ENCODE data around the gene MARCHF10.

Gene MARCHF10

GRCh38 chr17:62676952-62677596, 131.0 kb downstream of the MARCHF10 start:
- no peak for DNase-seq (ENCODE audit: low read depth)

GRCh38 chr17:62676231-62676943, 131.7 kb downstream of the MARCHF10 start:
- no peak for DNase-seq (ENCODE audit: low read depth)

- DNase-seq (ENCODE audit: low read depth), result no peak
Measured at GRCh38 chr17:62675701-62676100, 132.4 kb downstream of the MARCHF10 start.

GRCh38 chr17:62675260-62675659, 132.9 kb downstream of the MARCHF10 start:
- no peak for DNase-seq (ENCODE audit: low read depth)

GRCh38 chr17:62674841-62675240, 133.3 kb downstream of the MARCHF10 start:
- no peak for DNase-seq (ENCODE audit: low read depth)

GRCh38 chr17:62674363-62674739, 133.8 kb downstream of the MARCHF10 start:
- no peak for DNase-seq (ENCODE audit: low read depth)

GRCh38 chr17:62673614-62674362, 134.3 kb downstream of the MARCHF10 start:
- DNase-seq (ENCODE audit: low read depth), result no peak

- no peak for DNase-seq (ENCODE audit: low read depth)
Measured at GRCh38 chr17:62672957-62673356, 135.2 kb downstream of the MARCHF10 start.

- no peak for DNase-seq (ENCODE audit: low read depth)
Measured at GRCh38 chr17:62671553-62671952, 136.6 kb downstream of the MARCHF10 start.

- no peak for DNase-seq (ENCODE audit: low read depth)
Measured at GRCh38 chr17:62670202-62670821, 137.8 kb downstream of the MARCHF10 start.

GRCh38 chr17:62668091-62668804, 139.9 kb downstream of the MARCHF10 start:
- no peak for DNase-seq (ENCODE audit: low read depth)

- no peak for DNase-seq (ENCODE audit: low read depth)
Measured at GRCh38 chr17:62666801-62667591, 141.1 kb downstream of the MARCHF10 start.

- DNase-seq (ENCODE audit: low read depth), result no peak
Measured at GRCh38 chr17:62666061-62666800, 141.9 kb downstream of the MARCHF10 start.

GRCh38 chr17:62665599-62665998, 142.5 kb downstream of the MARCHF10 start:
- no peak for DNase-seq (ENCODE audit: low read depth)

GRCh38 chr17:62664336-62665120, 143.6 kb downstream of the MARCHF10 start:
- DNase-seq (ENCODE audit: low read depth), result no peak

GRCh38 chr17:62663304-62663703, 144.8 kb downstream of the MARCHF10 start:
- DNase-seq (ENCODE audit: low read depth), result no peak

GRCh38 chr17:62662855-62663254, 145.3 kb downstream of the MARCHF10 start:
- DNase-seq (ENCODE audit: low read depth), result no peak

GRCh38 chr17:62661337-62661736, 146.8 kb downstream of the MARCHF10 start:
- DNase-seq (ENCODE audit: low read depth), result no peak

- no peak for DNase-seq (ENCODE audit: low read depth)
Measured at GRCh38 chr17:62660629-62661118, 147.4 kb downstream of the MARCHF10 start.

All from stimulated activated CD8-positive, alpha-beta memory T cell treated with anti-CD3 and anti-CD28 coated beads, Interleukin-4, amount 100 ng/mL, for 24 hours (primary cell).